Mucosa of descending colon (tissue), 3 donors: ENCODE results near the gene FRRS1L. TPM values are rescaled to one million over a fixed set of nuclear protein-coding genes. Genes with fewer than 3 reads are reported as not detected.

Experiments
- ATAC-seq: fragments of 200-7000 bp; cut with Tn5 transposase; one replicate; pipeline ENCODE4 v1.9.1; 2020; ENCODE audit warnings: mild to moderate bottlenecking, moderate library complexity
- DNase-seq, 3 donors: peaks; one replicate each; pipeline ENCODE4 v3.0.0-alpha.2; 2020
- H3K36me3 ChIP-seq: fragments of 200-600 bp; one replicate; pipeline ENCODE4 v1.8.0; 2021; ENCODE audit warnings: low read depth, mild to moderate bottlenecking
- H3K4me1 ChIP-seq: fragments of 200-600 bp; one replicate; pipeline ENCODE4 v1.8.0; 2021; ENCODE audit warnings: low read depth, mild to moderate bottlenecking
- H3K4me3 ChIP-seq: fragments of 200-600 bp; one replicate; pipeline ENCODE4 v1.8.0; 2021; ENCODE audit warnings: mild to moderate bottlenecking
- H3K9me3 ChIP-seq: fragments of 200-600 bp; one replicate; pipeline ENCODE4 v1.8.0; 2021; ENCODE audit warnings: mild to moderate bottlenecking
- intact Hi-C, 2 donors: fragments of 100-400 bp; cut with DNase I in 1 of 2; cut with micrococcal nuclease in 1 of 2; formaldehyde crosslinking; loops; one replicate each; pipeline versions ENCODE4 v1.11.0 to v1.11.1; 2022; cut with DNase I, micrococcal nuclease
- total RNA-seq, 3 donors: library from RNA; stranded (reverse); fragmentation: NEBNext Ultra II Directional in 2 of 3; extraction: Animal tissue kit (Norgen Biotek cat#: 25700) in 2 of 3; gene quantifications; one replicate each; pipeline versions ENCODE4 v1.2.1 to v1.2.4, GENCODE V29; 2021 to 2023
- TF ChIP-seq, protein P1 (sequence below): fragments of 200-600 bp; IDR thresholded peaks from one replicate; pipeline ENCODE4 v1.8.0; 2022; ENCODE audit warnings: antibody characterized with exemption, mild to moderate bottlenecking
- donor health status: DM: no; HTN: no; CAD: no; lungs with moderate emphysema.
- donor health status: DM: no; HTN: no; CAD: no.
- donor health status: DM: no; HTN: yes; CAD: no.

The FRRS1L gene
- total RNA-seq, 3 donors from 2014 or later: 0.49 to 4.8 (median 0.96) TPM

DNA sequence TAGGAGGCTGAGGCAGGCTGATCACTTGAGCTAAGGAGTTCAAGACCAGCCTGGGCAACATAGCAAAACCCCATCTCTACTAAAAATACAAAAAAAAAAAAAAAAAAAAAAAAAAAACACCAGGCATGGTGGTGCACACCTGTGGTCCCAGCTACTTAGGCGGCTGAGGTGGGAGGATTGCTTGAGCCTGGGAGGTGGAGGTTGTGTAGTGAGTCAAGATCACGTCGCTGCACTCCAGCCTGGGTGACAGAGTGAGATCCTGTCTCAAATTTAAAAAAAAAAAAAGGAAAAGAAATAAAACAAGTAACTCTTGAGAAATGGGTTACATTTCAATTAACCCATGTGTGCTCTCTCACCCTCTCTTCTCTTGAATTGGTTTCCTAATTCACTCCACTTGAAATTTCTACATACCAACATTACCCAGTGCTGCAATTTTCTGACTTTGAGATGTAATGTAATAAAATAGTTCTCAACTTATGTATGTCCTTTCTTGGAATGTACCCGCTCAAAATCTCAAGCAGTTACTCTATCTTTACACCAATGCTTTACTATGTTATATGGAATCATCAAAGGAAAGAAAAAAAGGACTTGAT, 83.1 kb downstream of the FRRS1L start:
- DNase-seq (no peak), ATAC-seq (no peak)
- Histone ChIP-seq H3K4me3 (no peak overlapping the region), H3K4me1 (peaks cover 8% of the 10 kb centered on the region), H3K36me3 (peaks cover 3% of the 10 kb centered on the region), H3K9me3 (no peaks in the 10 kb centered on the region)
- TF ChIP-seq, protein P1, sequence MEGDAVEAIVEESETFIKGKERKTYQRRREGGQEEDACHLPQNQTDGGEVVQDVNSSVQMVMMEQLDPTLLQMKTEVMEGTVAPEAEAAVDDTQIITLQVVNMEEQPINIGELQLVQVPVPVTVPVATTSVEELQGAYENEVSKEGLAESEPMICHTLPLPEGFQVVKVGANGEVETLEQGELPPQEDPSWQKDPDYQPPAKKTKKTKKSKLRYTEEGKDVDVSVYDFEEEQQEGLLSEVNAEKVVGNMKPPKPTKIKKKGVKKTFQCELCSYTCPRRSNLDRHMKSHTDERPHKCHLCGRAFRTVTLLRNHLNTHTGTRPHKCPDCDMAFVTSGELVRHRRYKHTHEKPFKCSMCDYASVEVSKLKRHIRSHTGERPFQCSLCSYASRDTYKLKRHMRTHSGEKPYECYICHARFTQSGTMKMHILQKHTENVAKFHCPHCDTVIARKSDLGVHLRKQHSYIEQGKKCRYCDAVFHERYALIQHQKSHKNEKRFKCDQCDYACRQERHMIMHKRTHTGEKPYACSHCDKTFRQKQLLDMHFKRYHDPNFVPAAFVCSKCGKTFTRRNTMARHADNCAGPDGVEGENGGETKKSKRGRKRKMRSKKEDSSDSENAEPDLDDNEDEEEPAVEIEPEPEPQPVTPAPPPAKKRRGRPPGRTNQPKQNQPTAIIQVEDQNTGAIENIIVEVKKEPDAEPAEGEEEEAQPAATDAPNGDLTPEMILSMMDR: no peak
- intact Hi-C loops: no loop called here

DNA sequence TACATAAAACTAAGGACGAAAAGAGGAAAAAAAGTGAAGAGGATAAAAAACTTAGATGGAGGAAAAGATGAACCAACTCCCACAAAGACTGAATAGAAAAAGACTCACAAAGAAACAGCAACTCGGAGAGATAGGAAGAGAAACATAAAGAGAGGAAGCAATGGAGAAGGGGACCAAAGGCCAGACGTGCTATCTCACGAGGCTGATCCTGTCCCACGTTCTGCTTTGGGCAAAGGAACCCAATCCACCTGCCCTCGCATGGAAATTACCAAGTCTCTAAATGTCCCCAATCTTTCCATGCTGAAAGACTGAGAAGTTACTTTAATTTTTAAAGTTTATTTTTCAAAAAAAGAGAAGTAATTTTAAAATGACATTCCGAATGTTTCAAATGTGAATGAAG, 83.9 kb downstream of the FRRS1L start:
- H3K4me1 ChIP-seq: peaks cover 8% of the 10 kb centered on the region
- ATAC-seq (no peak), DNase-seq (no peak)
- intact Hi-C loops: no loop called here
- TF ChIP-seq, protein P1: no peak
- no peak overlapping the region for H3K4me3 ChIP-seq
- no peaks in the 10 kb centered on the region for H3K9me3 ChIP-seq
- peaks cover 6% of the 10 kb centered on the region for H3K36me3 ChIP-seq

DNA sequence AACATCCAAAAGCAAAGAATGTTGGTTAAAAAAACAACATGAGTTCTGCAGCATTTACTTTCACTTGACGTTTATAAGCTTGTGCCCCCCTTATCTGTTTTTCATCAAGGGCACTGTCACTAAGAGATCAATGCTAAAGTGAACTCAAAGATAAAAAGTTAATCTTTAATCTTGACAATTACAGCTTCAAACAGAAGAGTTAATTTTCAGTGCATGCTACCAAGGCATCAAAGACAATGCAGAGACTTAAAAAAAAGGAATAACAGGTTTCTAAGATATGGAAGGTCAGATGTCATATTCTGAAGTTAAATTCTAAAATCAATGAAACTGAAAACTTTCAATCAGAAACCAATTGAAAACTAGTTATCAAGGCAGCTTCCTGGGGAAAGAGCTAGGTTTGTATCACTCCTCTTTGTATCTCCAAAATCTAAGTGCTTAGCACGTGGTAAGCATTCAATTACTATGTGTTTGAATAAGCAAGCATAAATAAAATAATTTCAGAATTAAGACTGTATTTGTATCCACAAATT, 84.9 kb downstream of the FRRS1L start:
- TF ChIP-seq, protein P1: no peak
- ATAC-seq: peak; percentile 29
- intact Hi-C loops: no loop called here
- no peaks in the 10 kb centered on the region for H3K9me3 ChIP-seq
- H3K4me1 ChIP-seq: peaks cover 8% of the 10 kb centered on the region
- DNase-seq: no peak
- H3K36me3 ChIP-seq: peaks cover 6% of the 10 kb centered on the region
- H3K4me3 ChIP-seq: no peak overlapping the region

Other genes starting within 250 kb of the FRRS1L start
- gene ELP1, start 233.1 kb downstream of the FRRS1L start, total RNA-seq: 10 to 100 TPM; 14.3 to 18.7 (median 16.7) TPM
- gene ABITRAM, start 232.8 kb downstream of the FRRS1L start, total RNA-seq: 10 to 100 TPM; 13.2 to 16.8 (median 15.2) TPM
- gene CTNNAL1, start 153.8 kb downstream of the FRRS1L start, total RNA-seq: 10 to 100 TPM in 2 of 3 donors, 1 to 10 TPM in 1; 8.3 to 21.9 (median 15.6) TPM
- gene TMEM245, start 47.3 kb downstream of the FRRS1L start, total RNA-seq: 10 to 100 TPM; 26.3 to 72.8 (median 33.6) TPM
- 100 to 1,000 TPM in 2 of 3 donors, 10 to 100 TPM in 1; 56.3 to 163 (median 122) TPM for gene EPB41L4B, start 153.8 kb upstream of the FRRS1L start, total RNA-seq